CD4-positive, alpha-beta T cell treated with Interleukin-17A for 4 hours (primary cell): ENCODE measurements around the gene ATP6V1B1.

Source experiments
- DNase-seq: peaks from one replicate; pipeline ENCODE4 v3.0.0-alpha.2; 2020; ENCODE audit warnings: mixed read lengths

Gene ATP6V1B1

DNA sequence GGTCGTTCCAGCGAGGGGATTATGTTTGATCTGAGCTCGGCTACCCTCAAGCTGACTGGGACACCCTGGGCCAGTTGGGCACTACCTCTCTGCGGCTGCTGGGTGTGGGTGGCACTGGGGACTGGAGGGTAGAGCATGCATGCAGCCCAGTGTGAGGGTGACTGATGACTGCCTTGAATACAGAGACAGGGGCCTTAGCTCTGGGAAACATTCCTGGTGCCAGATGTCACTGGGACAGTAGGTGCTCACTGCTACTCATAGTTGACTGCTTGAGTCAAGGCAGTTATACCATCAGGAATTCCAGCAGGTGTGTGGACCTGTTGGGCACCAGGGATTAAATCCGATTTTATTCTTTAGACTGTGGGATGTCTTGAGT, 33.6 kb upstream of the ATP6V1B1 start:
- DNase-seq = no peak

GRCh38 chr2:70902579-70902978, 33.1 kb upstream of the ATP6V1B1 start:
- DNase-seq = no peak

GRCh38 chr2:70903171-70903570, 32.5 kb upstream of the ATP6V1B1 start:
- no peak for DNase-seq

- no peak for DNase-seq
Observed at GRCh38 chr2:70903641-70904340, 31.9 kb upstream of the ATP6V1B1 start.

DNA sequence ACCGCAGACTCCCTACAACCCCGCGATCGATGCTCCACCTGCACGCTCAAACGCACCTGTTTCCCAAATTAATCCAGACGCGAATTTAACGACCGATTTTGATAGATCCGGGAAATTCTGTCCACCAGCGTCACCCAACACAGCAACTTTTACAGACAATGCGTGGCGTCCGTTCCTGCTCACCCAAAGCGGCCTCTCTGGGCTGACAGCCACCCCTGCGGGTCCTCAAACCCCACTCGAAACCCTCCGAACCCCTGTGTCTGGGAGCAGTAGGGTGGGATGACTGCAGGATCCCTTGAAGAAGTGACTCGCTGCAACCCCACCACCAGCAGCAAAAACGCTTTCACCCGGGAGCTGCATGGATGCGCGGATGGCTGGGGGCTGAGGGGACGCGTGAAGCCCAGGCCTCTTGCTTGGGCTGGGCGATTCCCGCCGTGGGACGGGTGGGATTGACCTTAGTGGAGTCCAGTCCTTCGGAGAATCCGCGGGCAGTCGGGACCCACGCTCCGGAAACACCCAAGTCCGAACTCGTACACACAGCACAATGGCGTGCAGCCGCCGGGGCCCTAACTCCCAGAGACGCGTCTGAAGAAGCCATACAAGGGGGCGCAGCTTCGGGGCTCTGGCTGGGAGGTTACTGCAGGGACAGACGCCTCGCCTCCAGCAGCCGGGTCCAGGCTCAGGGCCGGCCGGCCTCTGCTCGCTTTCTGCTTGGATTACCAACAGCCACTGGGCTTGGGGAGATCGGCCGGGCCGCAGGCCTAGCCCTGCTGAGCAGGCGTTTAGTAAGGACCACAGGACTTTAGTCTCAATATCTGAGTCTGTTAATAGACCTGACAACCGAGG, 31.1 kb upstream of the ATP6V1B1 start:
- DNase-seq = no peak

GRCh38 chr2:70905443-70906421, 30.0 kb upstream of the ATP6V1B1 start:
- DNase-seq = no peak

GRCh38 chr2:70906439-70907005, 29.2 kb upstream of the ATP6V1B1 start:
- DNase-seq = no peak

GRCh38 chr2:70907130-70908057, 28.3 kb upstream of the ATP6V1B1 start:
- no peak for DNase-seq

DNA sequence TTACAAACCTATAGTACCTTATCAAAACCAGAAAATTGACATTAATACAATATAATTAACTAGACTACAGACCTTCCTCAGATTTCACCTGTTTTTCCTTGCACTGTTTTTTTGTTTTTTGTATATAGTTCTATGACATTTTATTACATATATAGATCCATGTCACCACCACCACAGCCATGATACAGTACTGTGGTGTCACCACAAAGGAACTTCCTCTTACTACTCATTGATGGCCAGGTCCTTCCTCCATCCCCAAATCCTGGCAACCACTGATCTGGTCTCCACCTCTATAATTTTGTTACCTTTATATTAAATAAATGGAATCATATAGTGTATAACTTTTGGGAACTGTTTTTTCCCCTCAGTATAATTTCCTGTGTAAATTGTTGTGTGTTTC, 19.4 kb upstream of the ATP6V1B1 start:
- DNase-seq = no peak

DNA sequence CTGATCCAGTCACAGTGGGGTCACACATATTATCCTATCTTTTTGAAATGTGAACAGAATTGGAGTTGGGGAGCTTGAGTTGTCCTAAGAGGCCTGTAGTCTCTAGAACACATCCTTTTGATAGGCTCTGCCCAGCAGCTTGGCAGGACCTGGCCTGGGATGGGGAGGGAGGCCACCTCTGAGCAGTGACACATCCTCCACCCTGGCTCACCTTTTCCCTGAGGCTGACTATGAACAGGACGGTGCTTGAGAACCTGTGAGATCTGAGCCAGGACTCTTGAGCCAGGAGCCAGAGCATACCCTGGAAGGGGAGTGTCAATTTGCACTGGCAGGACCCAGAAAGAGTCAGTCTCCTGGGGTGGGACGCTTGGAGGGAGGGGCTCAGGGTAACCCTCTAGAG, 17.7 kb upstream of the ATP6V1B1 start:
- DNase-seq = no peak

GRCh38 chr2:70919672-70920366, 15.9 kb upstream of the ATP6V1B1 start:
- peak; percentile 81 for DNase-seq

DNA sequence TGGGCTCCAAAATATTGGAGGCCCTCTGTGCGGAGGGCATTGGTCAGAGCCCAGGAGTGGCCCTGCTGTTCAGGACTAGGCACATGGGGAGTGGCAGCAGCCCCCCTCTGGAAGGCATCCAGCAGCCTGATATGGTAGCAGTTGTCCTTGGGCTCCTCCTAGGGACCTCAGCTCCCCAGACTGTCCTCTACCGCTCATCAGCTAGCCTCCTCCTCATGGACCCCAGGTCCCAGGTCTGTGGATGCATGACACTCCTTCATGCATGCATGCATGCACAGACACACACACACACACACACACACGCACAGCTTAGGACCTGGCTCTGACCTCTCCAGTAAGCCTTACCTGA, 15.4 kb upstream of the ATP6V1B1 start:
- no peak for DNase-seq

- DNase-seq = no peak
Observed at GRCh38 chr2:70921031-70921430, 14.7 kb upstream of the ATP6V1B1 start.

DNA sequence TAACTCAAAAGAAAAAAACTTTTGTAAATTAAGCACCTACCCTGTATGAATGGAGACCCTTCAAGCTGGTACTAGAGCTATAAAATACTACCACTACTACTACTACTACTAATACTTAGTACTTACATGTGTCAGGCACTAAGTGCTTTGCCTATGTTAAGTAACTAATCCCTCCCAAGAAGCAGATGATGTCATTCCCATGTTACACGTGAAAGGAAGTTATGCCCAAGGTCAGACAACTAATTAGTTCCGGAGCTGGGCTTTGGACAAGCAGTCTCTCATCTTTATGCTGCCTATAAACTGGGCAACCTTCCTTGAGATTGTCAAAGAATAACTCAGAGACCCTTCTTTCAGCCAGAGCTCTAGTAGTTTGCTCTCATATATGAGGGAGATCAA, 13.9 kb upstream of the ATP6V1B1 start:
- DNase-seq = no peak

DNA sequence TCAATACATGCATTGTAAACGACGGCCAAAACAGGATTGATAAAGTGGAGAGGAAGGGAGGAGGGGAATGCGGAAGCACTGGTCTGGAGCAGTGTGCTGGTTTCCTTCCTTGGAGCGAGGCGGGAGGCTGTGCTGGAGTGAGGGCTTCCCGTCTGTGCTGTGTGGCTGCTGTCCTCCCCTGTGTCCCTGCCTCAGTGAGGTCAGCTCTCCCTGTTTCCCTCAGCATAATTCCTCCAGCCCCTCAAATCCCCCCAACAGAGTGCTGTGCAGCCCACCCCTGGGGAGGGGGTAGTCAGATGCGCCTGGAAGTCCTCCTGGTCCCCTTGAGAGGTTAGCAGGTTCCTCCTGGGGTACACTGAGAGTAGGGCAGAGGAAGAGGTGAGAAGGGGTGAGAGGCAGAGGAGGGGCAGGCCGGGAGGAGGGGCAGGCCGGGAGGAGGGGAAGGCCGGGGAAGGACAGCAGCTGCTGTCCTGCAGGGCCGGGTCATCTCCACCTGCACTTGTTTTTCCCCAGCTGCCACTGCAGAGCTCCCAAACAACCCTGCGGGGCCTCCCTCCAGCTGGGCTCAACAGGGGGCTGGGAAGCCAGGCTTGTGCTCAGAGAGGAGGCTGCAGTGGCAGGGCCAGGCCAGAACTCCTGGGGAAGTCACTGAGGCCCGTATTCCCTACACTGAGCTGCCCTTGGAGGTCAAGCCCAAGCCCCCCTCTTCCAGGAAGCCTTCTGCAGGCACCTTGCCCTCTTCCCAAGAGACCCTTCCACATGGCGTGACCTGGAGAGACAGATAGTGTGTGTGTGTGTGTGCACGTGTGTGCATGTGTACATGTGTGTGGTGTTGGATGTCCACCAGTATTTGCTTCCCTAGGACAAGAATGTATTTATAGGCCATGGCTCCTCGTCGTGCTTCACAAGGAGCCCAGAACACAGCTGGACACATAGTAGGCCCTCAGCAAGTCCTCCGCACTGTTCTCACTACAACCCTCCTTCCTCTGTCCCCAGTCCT, 13.2 kb upstream of the ATP6V1B1 start:
- no peak for DNase-seq

DNA sequence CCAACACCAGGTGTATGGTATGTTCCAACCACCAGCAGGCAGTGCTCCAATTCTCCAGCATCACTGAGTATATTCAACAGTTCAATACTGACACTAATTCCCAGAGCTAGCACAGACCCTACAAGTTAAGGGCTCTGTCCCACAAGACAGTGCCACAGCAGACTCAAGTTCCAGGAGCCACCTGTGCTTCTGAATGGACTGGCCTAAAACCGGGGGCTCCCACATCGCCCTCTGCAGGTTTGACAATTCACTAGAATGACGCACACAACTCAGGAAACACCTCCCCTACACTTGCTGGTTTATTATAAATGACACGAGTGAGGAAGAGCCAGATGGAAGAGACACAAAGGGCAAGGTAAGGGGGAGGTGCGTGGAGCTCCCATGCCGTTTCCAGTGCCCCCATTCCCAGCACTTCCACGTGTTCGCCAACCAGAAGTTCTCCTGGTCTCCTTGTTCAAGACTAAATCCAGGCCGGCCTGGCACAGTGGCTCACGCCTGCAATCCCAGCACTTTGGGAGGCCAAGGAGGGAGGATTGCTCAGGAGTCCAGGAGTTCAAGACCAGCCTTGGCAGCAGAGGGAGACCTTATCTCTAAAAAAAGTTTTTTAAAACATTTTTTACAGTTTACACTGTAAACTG, 12.2 kb upstream of the ATP6V1B1 start:
- DNase-seq = no peak

- no peak for DNase-seq
Observed at GRCh38 chr2:70926042-70926441, 9.7 kb upstream of the ATP6V1B1 start.

DNA sequence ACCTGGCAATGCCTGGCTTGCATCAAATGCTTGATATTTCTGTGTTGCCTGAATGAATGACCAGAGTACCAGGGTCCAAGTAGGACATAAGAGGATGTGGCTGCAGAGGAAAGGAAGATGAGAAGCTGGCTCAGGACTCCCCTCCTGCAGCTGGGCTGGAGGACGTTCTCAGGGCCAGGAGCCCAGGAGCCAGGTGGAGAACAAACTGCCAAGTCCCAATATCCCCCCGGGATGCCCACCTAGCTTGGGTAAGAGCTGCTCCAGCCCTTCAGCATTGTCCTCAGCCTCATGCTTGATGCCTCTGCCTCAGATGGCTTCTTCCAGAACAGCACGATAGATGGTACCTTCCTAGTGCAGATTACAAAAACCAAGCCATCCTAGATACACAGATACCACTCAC, 8.6 kb upstream of the ATP6V1B1 start:
- no peak for DNase-seq

GRCh38 chr2:70927641-70928040, 8.1 kb upstream of the ATP6V1B1 start:
- no peak for DNase-seq
